A673 (cell line): ENCODE results near the gene MAML1. TPM values are rescaled to one million over a fixed set of nuclear protein-coding genes. Genes with fewer than 3 reads are reported as not detected.
"Not testable (repeated sequence)": the region's sequence is repeated elsewhere in the genome, so short reads cannot be mapped to it uniquely, and the experiment has no call there.

Experiments
- BruUV-seq: library from RNA; stranded (reverse); fragments of 400-500 nt; replicated peaks from 2 replicates; lab custom pipeline; 2021; lab: Mats Ljungman, UMichigan
- CTCF ChIA-PET: fragments of 300-600 bp; sonication (Branson Sonifier 250); formaldehyde crosslinking; loops from one replicate; lab custom pipeline; 2022; ENCODE audit warnings: antibody characterized with exemption; lab: Charles Lee
- POLR2A ChIA-PET: fragments of 300-600 bp; sonication (Branson Sonifier 250); formaldehyde crosslinking; loops from one replicate; lab custom pipeline; 2022; ENCODE audit warnings: antibody characterized with exemption; ENCODE audit not compliant: low non-redundant PET; lab: Charles Lee
- DNase-seq: peaks from one replicate; pipeline ENCODE4 v3.0.0-alpha.2; 2015; ENCODE audit warnings: low spot score
- H3K27ac ChIP-seq: fragments of 200-600 bp; sonication (generic); 2 replicates; pipeline ENCODE4 v1.5.1; 2016; ENCODE audit warnings: mixed run types, low read depth, mild to moderate bottlenecking, mixed read lengths, antibody characterized with exemption, low read length; ENCODE audit not compliant: poor library complexity, severe bottlenecking
- H3K27me3 ChIP-seq: fragments of 200-600 bp; sonication (generic); replicated peaks from 2 replicates; pipeline ENCODE4 v1.6.1; 2017; ENCODE audit warnings: mixed run types, low read depth, mild to moderate bottlenecking, mixed read lengths, antibody characterized with exemption, low read length; ENCODE audit not compliant: insufficient read depth, poor library complexity
- H3K36me3 ChIP-seq: fragments of 200-600 bp; sonication (generic); 2 replicates; pipeline ENCODE4 v1.6.1; 2016; ENCODE audit warnings: mixed run types, mild to moderate bottlenecking, mixed read lengths, antibody characterized with exemption, low read length; ENCODE audit not compliant: insufficient read depth, poor library complexity, severe bottlenecking
- H3K4me1 ChIP-seq: fragments of 200-600 bp; sonication (generic); 2 replicates; pipeline ENCODE4 v1.6.1; 2017; ENCODE audit warnings: mixed run types, mild to moderate bottlenecking, mixed read lengths, antibody characterized with exemption, low read length; ENCODE audit not compliant: insufficient read depth, poor library complexity, severe bottlenecking
- H3K4me3 ChIP-seq: fragments of 200-600 bp; sonication (generic); 2 replicates; pipeline ENCODE4 v1.5.1; 2016; ENCODE audit warnings: low read depth, mixed run types, mild to moderate bottlenecking, mixed read lengths, low read length; ENCODE audit not compliant: poor library complexity, severe bottlenecking
- H3K9me3 ChIP-seq: fragments of 200-600 bp; sonication (generic); 2 replicates; pipeline ENCODE4 v1.6.1; 2016; ENCODE audit warnings: mixed run types, low read depth, mild to moderate bottlenecking, mixed read lengths, antibody characterized with exemption, low read length; ENCODE audit not compliant: poor library complexity, severe bottlenecking
- CTCF ChIP-seq: fragments of 300-800, 200-600 bp; sonication (generic); conservative IDR thresholded peaks from 2 replicates; pipeline ENCODE4 v1.5.1; 2017; ENCODE audit warnings: low read depth, mild to moderate bottlenecking, antibody characterized with exemption, low read length, moderate library complexity, mixed read lengths
- EZH2 ChIP-seq: fragments of 200-600 bp; sonication (generic); IDR thresholded peaks from 2 replicates; pipeline ENCODE4 v1.6.1; 2017; ENCODE audit warnings: borderline replicate concordance, low read depth, mild to moderate bottlenecking, mixed read lengths, antibody characterized with exemption, low read length; ENCODE audit not compliant: poor library complexity, severe bottlenecking
- intact Hi-C: fragments of 100-400 bp; cut with micrococcal nuclease; formaldehyde crosslinking; loops from one replicate; pipeline ENCODE4 v1.10.0; 2022; ENCODE audit not compliant: unreplicated experiment
- total RNA-seq: library from RNA; stranded (reverse); gene quantifications from 2 replicates; pipeline ENCODE4 v1.2.3, GENCODE V29; 2021

The MAML1 gene
- total RNA-seq, 1 experiment from 2014 or later, result 34.3 TPM

GRCh38 chr5:179738742-179739141, 6.1 kb downstream of the MAML1 start:
- CTCF ChIA-PET, result no interaction called here
- intact Hi-C loops, result no loop called here

GRCh38 chr5:179744106-179744505, 11.5 kb downstream of the MAML1 start:
- DNase-seq, CTCF ChIA-PET, H3K9me3 ChIP-seq, H3K27ac ChIP-seq, H3K4me3 ChIP-seq, BruUV-seq, POLR2A ChIA-PET, H3K36me3 ChIP-seq, intact Hi-C loops, H3K27me3 ChIP-seq, H3K4me1 ChIP-seq: not testable (repeated sequence)

More at GRCh38 chr5:179738742-179739141, 6.1 kb downstream of the MAML1 start:
- no peak for DNase-seq
- H3K27ac ChIP-seq, result no peak overlapping the region
- H3K4me1 ChIP-seq, result peaks cover 6% of the 10 kb centered on the region
- TF ChIP-seq CTCF, result no peak
- TF ChIP-seq EZH2, result no peak
- BruUV-seq, result no TSS peak
- POLR2A ChIA-PET, result no interaction called here
- no peaks in the 10 kb centered on the region for H3K9me3 ChIP-seq
- peaks cover 5% of the 10 kb centered on the region for H3K36me3 ChIP-seq
- H3K4me3 ChIP-seq, result no peak overlapping the region
- H3K27me3 ChIP-seq, result no peaks in the 10 kb centered on the region

DNA sequence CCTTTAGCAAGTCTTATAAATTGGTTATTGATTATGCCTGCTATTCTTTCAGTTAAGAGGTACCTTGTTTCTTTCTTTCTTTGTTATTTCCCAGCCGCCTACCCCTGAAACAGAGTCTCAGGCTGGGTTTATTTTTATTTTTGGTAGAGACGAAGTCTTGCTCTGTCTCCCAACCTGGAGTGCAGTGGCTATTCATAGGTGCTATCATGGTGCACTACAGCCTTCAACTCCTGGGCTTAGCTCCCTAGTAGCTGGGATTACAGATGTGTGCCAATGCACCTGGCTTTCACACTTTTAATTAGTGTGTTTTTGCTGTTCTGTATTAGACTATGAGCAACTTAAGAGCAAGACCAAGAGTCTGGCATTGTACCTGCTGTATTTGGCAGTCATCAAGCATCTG, 14.2 kb downstream of the MAML1 start:
- H3K4me3 ChIP-seq, result no peak overlapping the region
- CTCF ChIA-PET, result no interaction called here
- DNase-seq, result no peak
- POLR2A ChIA-PET, result no interaction called here
- TF ChIP-seq EZH2 (no peak), CTCF (no peak)
- peaks cover 3% of the 10 kb centered on the region for H3K36me3 ChIP-seq
- BruUV-seq, result no TSS peak
- no peaks in the 10 kb centered on the region for H3K27me3 ChIP-seq
- H3K4me1 ChIP-seq, result no peaks in the 10 kb centered on the region
- no peak overlapping the region for H3K27ac ChIP-seq
- no peaks in the 10 kb centered on the region for H3K9me3 ChIP-seq
- intact Hi-C loops, result no loop called here

DNA sequence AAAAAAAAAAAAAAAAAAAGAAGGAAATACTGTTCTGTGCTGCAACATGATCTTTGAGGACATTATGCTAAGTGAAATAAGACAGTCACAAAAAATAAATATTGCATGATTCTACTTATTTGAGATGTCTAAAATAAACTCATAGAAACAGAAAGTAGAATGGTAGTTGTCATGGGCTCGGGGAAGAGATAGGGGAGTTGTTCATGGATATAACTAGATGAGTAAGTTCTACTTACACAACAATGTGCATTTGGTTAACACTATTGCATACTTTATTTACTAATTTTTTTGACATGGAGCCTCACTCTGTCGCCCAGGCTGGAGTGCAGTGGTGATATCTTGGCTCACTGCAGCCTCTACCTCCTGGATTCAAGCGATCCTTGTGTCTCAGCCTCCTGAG, 15.2 kb downstream of the MAML1 start:
- POLR2A ChIA-PET, result no interaction called here
- H3K36me3 ChIP-seq, result peaks cover 3% of the 10 kb centered on the region
- intact Hi-C loops, result no loop called here
- no peak for DNase-seq
- TF ChIP-seq CTCF (no peak), EZH2 (no peak)
- CTCF ChIA-PET, result no interaction called here
- H3K9me3 ChIP-seq, result no peaks in the 10 kb centered on the region
- no peaks in the 10 kb centered on the region for H3K4me1 ChIP-seq
- H3K27ac ChIP-seq, result no peak overlapping the region
- no peaks in the 10 kb centered on the region for H3K27me3 ChIP-seq
- no TSS peak for BruUV-seq
- H3K4me3 ChIP-seq, result no peak overlapping the region
